Common myeloid progenitor, CD34-positive (primary cell): ENCODE results near the gene AWAT2.

Experiments used
- CTCF ChIA-PET: fragments of 350-600 bp; sonication (Branson Sonifier 250); formaldehyde crosslinking; loops from one replicate; lab custom pipeline; 2021; ENCODE audit warnings: antibody characterized with exemption; lab: Charles Lee
- POLR2A ChIA-PET: fragments of 350-600 bp; sonication (Branson Sonifier 250); formaldehyde crosslinking; loops from one replicate; lab custom pipeline; 2021; ENCODE audit warnings: antibody characterized with exemption; lab: Charles Lee
- DNase-seq, 3 donors: peaks; one replicate each; pipeline versions ENCODE4 v3.0.0 to v3.0.0-alpha.2; 2013
- H3K27ac ChIP-seq, 2 experiments: 1 replicate in 1 of 2; 2 replicates in 1 of 2; pipeline ENCODE4 v1.7.0; 2013; ENCODE audit warnings: inconsistent platforms in 2 of 2, low read length in 2 of 2, mild to moderate bottlenecking in 2 of 2, low read depth in 1 of 2, moderate library complexity in 1 of 2; ENCODE audit not compliant: severe bottlenecking in 2 of 2, insufficient read depth in 1 of 2, poor library complexity in 1 of 2
- H3K27me3 ChIP-seq, 5 experiments: replicated peaks in 2 of 5; 1 replicate in 3 of 5; 2 replicates in 2 of 5; pipeline versions ENCODE4 v1.6.1 to v1.7.0; 2013; ENCODE audit warnings: low read length in 4 of 5, mild to moderate bottlenecking in 2 of 5, moderate library complexity in 2 of 5, inconsistent platforms in 1 of 5; ENCODE audit not compliant: insufficient read depth in 5 of 5, control insufficient read depth in 4 of 5
- H3K36me3 ChIP-seq, 4 experiments: 1 replicate in 2 of 4; 2 replicates in 2 of 4; pipeline versions ENCODE4 v1.6.1 to v1.7.0; 2013; ENCODE audit warnings: low read length in 3 of 4, control low read depth in 1 of 4, mild to moderate bottlenecking in 1 of 4; ENCODE audit not compliant: control insufficient read depth in 4 of 4, insufficient read depth in 4 of 4
- H3K4me1 ChIP-seq, 4 experiments: 1 replicate in 3 of 4; 2 replicates in 1 of 4; pipeline versions ENCODE4 v1.6.1 to v1.7.1; 2013; ENCODE audit warnings: low read length in 3 of 4, mild to moderate bottlenecking in 3 of 4, control low read depth in 1 of 4, inconsistent platforms in 1 of 4, moderate library complexity in 1 of 4; ENCODE audit not compliant: control insufficient read depth in 4 of 4, insufficient read depth in 4 of 4; ENCODE audit errors: control extremely low read depth in 1 of 4
- H3K4me3 ChIP-seq, 7 experiments: 1 replicate in 4 of 7; 2 replicates in 3 of 7; pipeline versions ENCODE4 v1.5.1 to v1.7.0; 2013; ENCODE audit warnings: mild to moderate bottlenecking in 7 of 7, low read length in 6 of 7, moderate library complexity in 6 of 7, inconsistent platforms in 2 of 7, low read depth in 2 of 7, control low read depth in 1 of 7; ENCODE audit not compliant: insufficient read depth in 4 of 7, control insufficient read depth in 1 of 7; ENCODE audit errors: extremely low read depth in 1 of 7
- H3K9me3 ChIP-seq, 5 experiments: 1 replicate in 4 of 5; 2 replicates in 1 of 5; pipeline versions ENCODE4 v1.6.1 to v1.7.1; 2013; ENCODE audit warnings: low read length in 4 of 5, mild to moderate bottlenecking in 2 of 5, inconsistent platforms in 1 of 5, low read depth in 1 of 5, moderate library complexity in 1 of 5; ENCODE audit not compliant: control insufficient read depth in 4 of 5, insufficient read depth in 2 of 5; ENCODE audit errors: control extremely low read depth in 1 of 5
- WGBS: methylation state at CpG from one replicate; pipeline ENCODE4 v1.1.5; 2013; ENCODE audit not compliant: insufficient coverage; 5-methylcytosine and 5-hydroxymethylcytosine counted together

Gene AWAT2

DNA sequence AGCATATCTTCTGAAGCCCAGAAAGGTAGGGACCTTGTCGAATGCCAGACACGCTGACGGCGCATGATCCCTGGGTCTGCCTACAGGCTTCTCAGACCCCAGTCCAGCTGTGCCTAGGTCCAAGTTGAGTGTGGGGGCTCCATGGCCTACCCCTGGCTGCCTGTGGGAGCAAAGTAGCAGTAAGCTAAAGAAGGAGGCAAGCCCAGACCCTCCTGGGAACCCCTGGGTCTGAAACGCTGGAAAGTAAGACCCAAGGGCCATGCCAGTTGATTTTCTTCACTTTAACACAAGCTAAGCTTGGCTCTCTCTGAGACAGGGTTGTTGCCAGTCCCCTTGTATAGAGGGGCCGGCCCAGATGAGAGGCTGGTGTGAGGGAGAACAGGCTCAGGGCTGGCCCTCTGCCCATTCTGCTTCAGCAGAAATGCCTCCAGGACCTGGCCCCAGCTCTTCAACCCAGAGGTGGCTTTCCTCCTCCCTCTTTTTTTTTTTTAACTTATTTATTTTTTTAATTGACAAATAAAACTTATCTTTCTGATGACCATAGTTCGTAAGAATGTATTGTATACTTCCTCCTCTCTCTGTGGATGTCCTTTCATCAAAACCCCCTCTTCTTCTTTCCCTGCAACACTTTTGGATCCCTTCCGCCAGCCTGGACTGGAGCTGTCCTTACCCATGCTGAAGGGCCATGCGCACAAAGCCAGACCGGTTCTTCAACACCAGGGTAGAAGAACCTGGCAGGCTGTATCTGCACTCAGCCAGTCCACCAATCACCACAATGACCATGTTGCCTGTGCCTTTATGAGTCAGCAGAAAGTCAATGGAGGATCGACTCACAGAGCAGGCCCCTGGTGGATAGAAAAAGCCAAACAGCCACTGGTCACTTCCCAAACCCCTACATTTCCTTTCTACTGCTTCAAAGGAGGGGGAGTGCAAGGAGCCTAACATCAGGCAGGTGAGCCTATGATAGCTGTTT is 7.1 kb downstream of the AWAT2 start:
- CTCF ChIA-PET: interaction anchor here (0.6 kb wide), 1 partner anchor 555 kb away, joined by 5 read pairs; no protein-coding TSS in a partner anchor
- Histone ChIP-seq H3K27me3 (peaks cover 0 to 8% (median 0%) of the 10 kb centered on the region in 5 experiments), H3K9me3 (no peaks in the 10 kb centered on the region), H3K27ac (no peak overlapping the region), H3K36me3 (no peaks in the 10 kb centered on the region), H3K4me1 (no peaks in the 10 kb centered on the region), H3K4me3 (no peak overlapping the region)
- WGBS: 96% methylated on average over 8 of the region's 11 CpGs
- DNase-seq: no peak
- POLR2A ChIA-PET: no interaction called here

DNA sequence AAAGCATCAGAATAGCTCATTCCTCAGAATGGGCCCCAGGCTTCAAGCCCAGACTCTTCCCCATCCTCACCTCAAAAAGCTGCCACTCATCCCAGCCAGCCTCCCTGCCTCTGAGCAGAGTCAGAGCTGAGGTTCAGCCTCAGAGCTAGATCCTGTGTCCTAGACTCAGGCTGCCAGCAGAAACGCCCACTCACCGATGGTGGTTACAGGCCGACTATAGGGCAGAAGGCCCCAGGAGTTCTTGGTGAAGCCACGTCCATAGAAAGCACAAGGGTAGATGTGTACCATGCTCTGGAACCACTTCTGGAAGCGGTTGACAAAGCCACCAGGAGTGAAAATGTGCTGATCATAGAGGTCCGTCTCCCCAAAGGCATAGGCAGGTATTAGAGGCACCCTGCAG is 7.7 kb downstream of the AWAT2 start:
- no peaks in the 10 kb centered on the region for H3K36me3 ChIP-seq
- H3K9me3 ChIP-seq: no peaks in the 10 kb centered on the region
- peaks cover 0 to 8% (median 0%) of the 10 kb centered on the region in 5 experiments for H3K27me3 ChIP-seq
- H3K27ac ChIP-seq: no peak overlapping the region
- ChIA-PET POLR2A (no interaction called here), CTCF (interaction anchor here (0.6 kb wide), 1 partner anchor 554 kb away, joined by 5 read pairs; no protein-coding TSS in a partner anchor)
- no peak for DNase-seq
- no peak overlapping the region for H3K4me3 ChIP-seq
- H3K4me1 ChIP-seq: no peaks in the 10 kb centered on the region
- WGBS: 82% methylated on average over 6 of the region's 6 CpGs

DNA sequence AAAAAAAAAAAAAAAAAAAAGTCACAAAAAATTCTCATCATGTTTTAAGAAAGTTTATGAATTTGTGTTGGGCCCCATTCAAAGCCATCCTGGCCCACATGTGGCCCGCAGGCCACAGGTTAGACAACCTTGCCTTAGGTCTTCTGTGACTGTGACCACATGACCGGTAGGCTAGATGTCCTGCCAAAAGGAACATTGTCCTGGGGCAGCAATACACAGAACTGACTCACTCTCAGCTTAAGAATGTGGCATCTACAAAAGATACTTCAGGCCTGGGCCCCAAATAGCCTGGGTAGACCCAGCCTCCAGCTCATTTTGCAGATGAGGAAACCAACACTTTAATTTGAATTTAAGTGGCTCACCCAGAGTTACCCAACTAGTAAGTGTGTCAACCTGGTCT is 10.0 kb downstream of the AWAT2 start:
- POLR2A ChIA-PET: no interaction called here
- WGBS: 100% methylated on average over 2 of the region's 2 CpGs
- CTCF ChIA-PET: no interaction called here
- Histone ChIP-seq H3K4me1 (no peaks in the 10 kb centered on the region), H3K9me3 (no peaks in the 10 kb centered on the region), H3K27ac (no peak overlapping the region), H3K4me3 (no peak overlapping the region), H3K36me3 (no peaks in the 10 kb centered on the region), H3K27me3 (peaks cover 0 to 8% (median 0%) of the 10 kb centered on the region in 5 experiments)
- no peak for DNase-seq

DNA sequence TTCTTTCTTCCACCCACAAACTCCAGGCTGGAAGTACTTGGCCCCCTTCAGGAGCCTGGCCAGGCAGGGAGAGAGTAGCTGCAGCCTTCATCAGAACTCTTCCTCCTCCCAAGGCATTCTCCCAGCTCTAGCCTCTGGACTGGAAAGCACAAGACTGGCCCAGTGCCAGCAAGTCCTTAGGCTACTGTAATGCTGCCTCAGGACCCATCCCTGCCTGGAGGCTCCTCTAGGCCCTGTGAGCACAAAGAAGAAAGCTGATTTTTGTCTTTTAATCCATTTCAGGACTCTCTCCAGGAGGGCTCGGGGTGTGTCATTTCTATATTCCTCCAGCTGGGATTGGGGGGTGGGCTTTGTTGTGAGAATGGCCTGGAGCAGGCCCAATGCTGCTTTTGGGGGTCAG is 10.8 kb downstream of the AWAT2 start:
- no peaks in the 10 kb centered on the region for H3K36me3 ChIP-seq
- POLR2A ChIA-PET: no interaction called here
- DNase-seq: no peak

DNA sequence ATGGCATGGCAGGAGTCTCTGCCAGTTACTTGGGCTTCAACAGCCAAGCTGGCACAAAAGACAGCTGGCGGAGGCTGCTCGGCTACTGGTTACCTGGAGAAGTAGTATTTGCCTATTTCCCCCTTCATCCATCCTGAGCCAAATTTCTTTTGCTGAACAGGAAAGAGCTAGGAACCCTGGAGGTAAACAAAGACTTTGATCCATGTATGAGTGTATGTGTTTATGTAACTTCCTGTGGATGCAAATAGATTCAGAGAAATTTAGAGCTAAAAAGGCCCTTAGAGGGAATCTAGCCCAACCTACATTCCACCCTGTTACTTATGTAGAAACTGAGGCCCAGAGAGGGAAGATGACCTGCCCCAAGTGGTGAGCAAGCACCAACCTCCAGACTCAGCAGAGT is 11.2 kb downstream of the AWAT2 start:
- Histone ChIP-seq H3K4me1 (no peaks in the 10 kb centered on the region), H3K9me3 (no peaks in the 10 kb centered on the region), H3K27me3 (peaks cover 0 to 4% (median 0%) of the 10 kb centered on the region in 5 experiments), H3K36me3 (no peaks in the 10 kb centered on the region), H3K4me3 (no peak overlapping the region), H3K27ac (no peak overlapping the region)
- ChIA-PET POLR2A (no interaction called here), CTCF (no interaction called here)
- DNase-seq: no peak
- no CpG with 5 or more reads among the region's 2 CpGs for WGBS

More for the DNA sequence above, 10.8 kb downstream of the AWAT2 start:
- no peak overlapping the region for H3K27ac ChIP-seq
- 100% methylated on average over 1 of the region's 1 CpG for WGBS
- H3K4me1 ChIP-seq: no peaks in the 10 kb centered on the region
- CTCF ChIA-PET: no interaction called here
- no peaks in the 10 kb centered on the region for H3K9me3 ChIP-seq
- peaks cover 0 to 4% (median 0%) of the 10 kb centered on the region in 5 experiments for H3K27me3 ChIP-seq
- no peak overlapping the region for H3K4me3 ChIP-seq

DNA sequence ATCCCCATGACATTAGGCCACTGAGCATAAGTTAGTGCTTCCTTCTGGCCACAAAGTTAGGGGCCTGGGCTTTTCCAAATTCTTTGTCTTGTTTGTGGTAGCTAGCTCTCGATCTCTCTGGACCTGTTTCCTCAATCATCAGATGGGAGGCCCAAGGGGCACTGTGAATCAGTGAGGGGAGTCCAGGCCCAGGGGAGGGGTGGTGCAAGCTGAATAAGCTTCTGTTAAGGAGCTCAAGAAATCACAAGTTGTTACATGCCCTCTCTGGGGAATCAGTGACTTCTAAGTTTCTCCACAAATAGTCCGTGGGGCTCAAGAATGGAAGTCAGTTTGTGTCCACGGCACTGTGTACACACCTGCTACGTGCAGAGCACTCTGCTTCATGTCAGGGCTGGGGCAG is 15.1 kb downstream of the AWAT2 start:
- CTCF ChIA-PET: interaction anchor here (1.0 to 1.1 kb wide), 2 partner anchors 49 to 542 kb away, joined by 3 read pairs; no protein-coding TSS in a partner anchor

More for the DNA sequence above, 15.1 kb downstream of the AWAT2 start:
- POLR2A ChIA-PET: no interaction called here
- DNase-seq: no peak
- no peaks in the 10 kb centered on the region for H3K9me3 ChIP-seq
- H3K36me3 ChIP-seq: no peaks in the 10 kb centered on the region
- peaks cover 0 to 7% (median 0%) of the 10 kb centered on the region in 5 experiments for H3K27me3 ChIP-seq
- H3K4me3 ChIP-seq: no peak overlapping the region
- no peak overlapping the region for H3K27ac ChIP-seq
- H3K4me1 ChIP-seq: no peaks in the 10 kb centered on the region
- 56% methylated on average over 4 of the region's 4 CpGs for WGBS
